Panc1 (cell line): ENCODE results near the gene PHOSPHO2. TPM values are rescaled to one million over a fixed set of nuclear protein-coding genes. Genes with fewer than 3 reads are reported as not detected.

Experiments
- ATAC-seq: fragments of 200-7000 bp; cut with Tn5 transposase; 2 replicates; pipeline ENCODE4 v1.9.1; 2020; ENCODE audit warnings: mild to moderate bottlenecking, moderate library complexity
- BruUV-seq: library from RNA; stranded (reverse); fragments of 400-500 nt; replicated peaks from 2 replicates; lab custom pipeline; 2021; lab: Mats Ljungman, UMichigan
- CTCF ChIA-PET: fragments of 300-600 bp; sonication (Branson Sonifier 250); formaldehyde crosslinking; loops from one replicate; lab custom pipeline; 2022; ENCODE audit warnings: antibody characterized with exemption; lab: Charles Lee
- POLR2A ChIA-PET: fragments of 300-600 bp; sonication (Branson Sonifier 250); formaldehyde crosslinking; loops from one replicate; lab custom pipeline; 2022; ENCODE audit warnings: antibody characterized with exemption; lab: Charles Lee
- DNase-seq: peaks from one replicate; pipeline ENCODE4 v3.0.0-alpha.2; 2010; ENCODE audit warnings: low read depth, low spot score
- H3K27ac ChIP-seq: 2 replicates; pipeline ENCODE4 v1.5.1; 2011; ENCODE audit warnings: mild to moderate bottlenecking, low read length, inconsistent platforms
- H3K27me3 ChIP-seq: fragments of 200-500 bp; sonication (Bioruptor generic); 2 replicates; pipeline ENCODE4 v1.6.0; 2014; ENCODE audit warnings: low read length, inconsistent platforms; ENCODE audit not compliant: control insufficient read depth, insufficient read depth
- H3K36me3 ChIP-seq: fragments of 200-500 bp; sonication (Bioruptor generic); 2 replicates; pipeline ENCODE4 v1.5.1; 2014; ENCODE audit warnings: inconsistent platforms, mild to moderate bottlenecking, low read length, moderate library complexity; ENCODE audit not compliant: control insufficient read depth, insufficient read depth
- H3K4me1 ChIP-seq: 2 replicates; pipeline ENCODE4 v1.5.1; 2011; ENCODE audit warnings: inconsistent platforms, mild to moderate bottlenecking, low read length, moderate library complexity; ENCODE audit not compliant: control insufficient read depth, insufficient read depth
- H3K4me3 ChIP-seq, 2 experiments: 2 replicates each; pipeline ENCODE4 v1.5.1; 2011 to 2012; ENCODE audit warnings: low read depth in 2 of 2, low read length in 2 of 2, mild to moderate bottlenecking in 2 of 2, inconsistent platforms in 1 of 2, moderate library complexity in 1 of 2
- H3K9me3 ChIP-seq: fragments of 200-500 bp; sonication (Bioruptor generic); 2 replicates; pipeline ENCODE4 v1.5.1; 2014; ENCODE audit warnings: low read depth, mild to moderate bottlenecking, inconsistent platforms, low read length, moderate library complexity; ENCODE audit not compliant: control insufficient read depth, insufficient read depth
- POLR2AphosphoS5 ChIP-seq: IDR thresholded peaks from 2 replicates; pipeline ENCODE4 v1.6.1; 2012; ENCODE audit warnings: mild to moderate bottlenecking, low read depth, low read length, moderate library complexity
- REST ChIP-seq, 2 experiments: IDR thresholded peaks; 2 replicates each; pipeline ENCODE4 v1.6.1; 2011 to 2012; ENCODE audit warnings: low read depth in 2 of 2, control low read depth in 1 of 2, low read length in 1 of 2, mild to moderate bottlenecking in 1 of 2, moderate library complexity in 1 of 2; ENCODE audit not compliant: insufficient read depth in 1 of 2
- SIN3A ChIP-seq: IDR thresholded peaks from 2 replicates; pipeline ENCODE4 v1.6.1; 2012; ENCODE audit warnings: low read depth, mild to moderate bottlenecking, low read length, moderate library complexity, borderline replicate concordance; ENCODE audit not compliant: insufficient read depth
- TCF7L2 ChIP-seq: IDR thresholded peaks from 2 replicates; pipeline ENCODE4 v1.6.1; 2011; ENCODE audit warnings: mild to moderate bottlenecking, low read depth, low read length, inconsistent platforms
- in situ Hi-C: cut with HindIII; loops from 2 replicates; pipeline ENCODE4 v1.10.0; 2016; ENCODE audit warnings: low sequenced_read_pairs, low pct_unique_long_range_greater_than_20kb
- intact Hi-C: fragments of 100-400 bp; cut with micrococcal nuclease; formaldehyde crosslinking; loops from one replicate; pipeline ENCODE4 v1.10.0; 2022; ENCODE audit not compliant: unreplicated experiment
- total RNA-seq: library from RNA; stranded (reverse); gene quantifications from one replicate; pipeline ENCODE4 v1.2.1, GENCODE V29; 2021; ENCODE audit not compliant: unreplicated experiment
- TF ChIP-seq, protein P1 (sequence below): fragments of 450-650 bp; IDR thresholded peaks from 2 replicates; pipeline ENCODE4 v1.5.1; 2017; ENCODE audit warnings: mild to moderate bottlenecking

PHOSPHO2 gene
- total RNA-seq, 1 experiment from 2014 or later: 6.2 TPM

DNA sequence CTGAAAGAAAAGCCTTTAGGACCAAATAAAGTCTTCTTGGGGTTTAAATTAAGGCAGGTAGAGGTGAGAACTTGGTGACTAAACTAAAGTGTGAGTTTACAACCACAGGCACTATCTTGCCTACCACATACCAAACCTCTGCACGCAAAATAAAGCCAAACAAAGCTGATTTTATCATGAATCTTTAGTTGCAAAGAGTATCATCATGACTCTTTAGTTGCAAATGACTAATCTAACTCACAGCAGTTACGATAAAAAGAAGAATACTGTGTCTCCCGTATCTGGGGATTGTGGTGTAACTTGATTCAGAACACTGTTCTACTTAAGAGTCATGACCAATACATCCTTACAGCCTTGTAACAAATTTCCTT is 11.2 kb upstream of the PHOSPHO2 start:
- no peak for DNase-seq
- ChIA-PET CTCF (no interaction called here), POLR2A (interaction anchor here (1.0 kb wide), 1 partner anchor 161 kb away, joined by 3 read pairs; no protein-coding TSS in a partner anchor)
- H3K36me3 ChIP-seq: no peaks in the 10 kb centered on the region
- H3K4me3 ChIP-seq: no peak overlapping the region
- intact Hi-C loops: no loop called here
- no peaks in the 10 kb centered on the region for H3K4me1 ChIP-seq
- no TSS peak for BruUV-seq
- in situ Hi-C loops: no loop called here
- no peak for ATAC-seq
- H3K27ac ChIP-seq: no peak overlapping the region
- H3K9me3 ChIP-seq: peaks cover 3% of the 10 kb centered on the region; the same call in 1 of the 2 replicates
- TF ChIP-seq REST (IDR thresholded peaks at IDR 0.05; ENCODE audit: insufficient read depth in 1 of 2, low read depth in 2 of 2, low read length in 1 of 2) (no peak), TCF7L2 (no peak), SIN3A (no peak), POLR2AphosphoS5 (no peak)
- TF ChIP-seq, protein P1, sequence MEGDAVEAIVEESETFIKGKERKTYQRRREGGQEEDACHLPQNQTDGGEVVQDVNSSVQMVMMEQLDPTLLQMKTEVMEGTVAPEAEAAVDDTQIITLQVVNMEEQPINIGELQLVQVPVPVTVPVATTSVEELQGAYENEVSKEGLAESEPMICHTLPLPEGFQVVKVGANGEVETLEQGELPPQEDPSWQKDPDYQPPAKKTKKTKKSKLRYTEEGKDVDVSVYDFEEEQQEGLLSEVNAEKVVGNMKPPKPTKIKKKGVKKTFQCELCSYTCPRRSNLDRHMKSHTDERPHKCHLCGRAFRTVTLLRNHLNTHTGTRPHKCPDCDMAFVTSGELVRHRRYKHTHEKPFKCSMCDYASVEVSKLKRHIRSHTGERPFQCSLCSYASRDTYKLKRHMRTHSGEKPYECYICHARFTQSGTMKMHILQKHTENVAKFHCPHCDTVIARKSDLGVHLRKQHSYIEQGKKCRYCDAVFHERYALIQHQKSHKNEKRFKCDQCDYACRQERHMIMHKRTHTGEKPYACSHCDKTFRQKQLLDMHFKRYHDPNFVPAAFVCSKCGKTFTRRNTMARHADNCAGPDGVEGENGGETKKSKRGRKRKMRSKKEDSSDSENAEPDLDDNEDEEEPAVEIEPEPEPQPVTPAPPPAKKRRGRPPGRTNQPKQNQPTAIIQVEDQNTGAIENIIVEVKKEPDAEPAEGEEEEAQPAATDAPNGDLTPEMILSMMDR: no peak
- H3K27me3 ChIP-seq: no peaks in the 10 kb centered on the region

DNA sequence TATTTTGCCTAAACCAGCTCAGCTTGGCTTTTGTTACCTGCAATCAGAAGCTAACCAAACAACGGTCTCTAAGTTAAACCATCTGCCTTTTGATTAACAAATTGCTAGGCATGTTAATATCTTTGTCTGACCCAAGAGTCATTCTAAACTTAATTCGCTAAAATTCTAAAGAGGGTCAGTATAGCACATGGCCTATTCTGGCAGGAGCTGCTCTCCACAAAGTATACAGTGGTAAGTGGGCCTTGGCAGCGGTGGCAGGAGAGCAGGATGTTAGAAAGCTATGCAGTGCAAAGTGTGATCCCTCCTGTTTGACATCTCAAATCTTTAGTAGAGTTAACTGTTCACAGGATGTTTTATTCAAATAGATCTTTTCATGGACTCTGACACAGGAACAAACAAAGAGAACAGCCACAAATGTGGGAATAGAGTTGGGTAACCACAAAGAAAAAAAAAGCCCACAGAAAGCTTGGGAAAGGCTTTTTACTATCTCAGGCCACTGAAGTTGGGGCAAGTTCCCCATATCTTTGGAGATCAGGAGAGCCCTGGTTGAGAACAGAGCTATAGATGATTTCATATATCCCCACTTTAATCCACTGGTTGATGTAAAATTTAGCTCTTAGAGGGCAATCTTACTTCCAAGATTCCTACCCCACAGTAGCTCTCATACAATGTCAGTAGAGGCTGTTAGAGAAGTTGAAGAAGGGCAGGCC is 10.7 kb upstream of the PHOSPHO2 start:
- TF ChIP-seq, protein P1: no peak
- TF ChIP-seq POLR2AphosphoS5 (no peak), SIN3A (no peak), REST (IDR thresholded peaks at IDR 0.05; ENCODE audit: insufficient read depth in 1 of 2, low read depth in 2 of 2, low read length in 1 of 2) (no peak), TCF7L2 (no peak)
- intact Hi-C loops (no loop called here), in situ Hi-C loops (no loop called here)
- ChIA-PET POLR2A (interaction anchor here (1.0 kb wide), 1 partner anchor 162 kb away, joined by 3 read pairs; no protein-coding TSS in a partner anchor), CTCF (no interaction called here)
- DNase-seq (no peak), ATAC-seq (no peak)
- no peak overlapping the region for H3K27ac ChIP-seq
- peaks cover 3% of the 10 kb centered on the region; the same call in 1 of the 2 replicates for H3K9me3 ChIP-seq
- H3K36me3 ChIP-seq: no peaks in the 10 kb centered on the region
- H3K4me1 ChIP-seq: no peaks in the 10 kb centered on the region
- no peaks in the 10 kb centered on the region for H3K27me3 ChIP-seq
- BruUV-seq: no TSS peak
- no peak overlapping the region for H3K4me3 ChIP-seq
